ENCODE data around the gene RASGRP2.

DNA sequence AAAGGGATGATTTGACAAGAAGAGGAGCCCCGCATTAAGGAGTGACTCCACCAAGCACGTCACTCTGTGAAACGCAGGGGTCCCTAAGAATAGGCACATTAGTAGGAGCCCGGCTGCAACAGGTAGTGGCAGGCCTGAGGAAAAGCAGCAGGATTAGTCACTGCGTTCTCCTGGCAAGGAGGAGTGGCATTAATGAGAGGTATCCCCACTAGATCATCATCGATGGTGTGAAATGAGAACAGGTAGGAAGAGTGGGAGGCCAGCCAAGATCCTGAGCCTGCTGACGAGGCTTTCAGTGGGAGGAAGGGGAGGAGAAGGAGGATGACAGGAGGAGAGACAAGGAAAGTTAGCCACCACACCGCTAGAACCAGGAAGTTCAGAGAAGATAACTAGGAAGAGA lies 59.6 kb downstream of the RASGRP2 start:
- TF ChIP-seq, protein P1, sequence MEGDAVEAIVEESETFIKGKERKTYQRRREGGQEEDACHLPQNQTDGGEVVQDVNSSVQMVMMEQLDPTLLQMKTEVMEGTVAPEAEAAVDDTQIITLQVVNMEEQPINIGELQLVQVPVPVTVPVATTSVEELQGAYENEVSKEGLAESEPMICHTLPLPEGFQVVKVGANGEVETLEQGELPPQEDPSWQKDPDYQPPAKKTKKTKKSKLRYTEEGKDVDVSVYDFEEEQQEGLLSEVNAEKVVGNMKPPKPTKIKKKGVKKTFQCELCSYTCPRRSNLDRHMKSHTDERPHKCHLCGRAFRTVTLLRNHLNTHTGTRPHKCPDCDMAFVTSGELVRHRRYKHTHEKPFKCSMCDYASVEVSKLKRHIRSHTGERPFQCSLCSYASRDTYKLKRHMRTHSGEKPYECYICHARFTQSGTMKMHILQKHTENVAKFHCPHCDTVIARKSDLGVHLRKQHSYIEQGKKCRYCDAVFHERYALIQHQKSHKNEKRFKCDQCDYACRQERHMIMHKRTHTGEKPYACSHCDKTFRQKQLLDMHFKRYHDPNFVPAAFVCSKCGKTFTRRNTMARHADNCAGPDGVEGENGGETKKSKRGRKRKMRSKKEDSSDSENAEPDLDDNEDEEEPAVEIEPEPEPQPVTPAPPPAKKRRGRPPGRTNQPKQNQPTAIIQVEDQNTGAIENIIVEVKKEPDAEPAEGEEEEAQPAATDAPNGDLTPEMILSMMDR (conservative IDR thresholded peaks at IDR 0.05; ENCODE audit: low read depth in 2 of 2): no peak
- TF ChIP-seq EZH2 (IDR thresholded peaks at IDR 0.05; ENCODE audit: low read depth, unreplicated experiment): no peak
- TF ChIP-seq EZH2phosphoT487 (IDR thresholded peaks at IDR 0.05; ENCODE audit: unreplicated experiment): no peak
- TF ChIP-seq, protein P2, sequence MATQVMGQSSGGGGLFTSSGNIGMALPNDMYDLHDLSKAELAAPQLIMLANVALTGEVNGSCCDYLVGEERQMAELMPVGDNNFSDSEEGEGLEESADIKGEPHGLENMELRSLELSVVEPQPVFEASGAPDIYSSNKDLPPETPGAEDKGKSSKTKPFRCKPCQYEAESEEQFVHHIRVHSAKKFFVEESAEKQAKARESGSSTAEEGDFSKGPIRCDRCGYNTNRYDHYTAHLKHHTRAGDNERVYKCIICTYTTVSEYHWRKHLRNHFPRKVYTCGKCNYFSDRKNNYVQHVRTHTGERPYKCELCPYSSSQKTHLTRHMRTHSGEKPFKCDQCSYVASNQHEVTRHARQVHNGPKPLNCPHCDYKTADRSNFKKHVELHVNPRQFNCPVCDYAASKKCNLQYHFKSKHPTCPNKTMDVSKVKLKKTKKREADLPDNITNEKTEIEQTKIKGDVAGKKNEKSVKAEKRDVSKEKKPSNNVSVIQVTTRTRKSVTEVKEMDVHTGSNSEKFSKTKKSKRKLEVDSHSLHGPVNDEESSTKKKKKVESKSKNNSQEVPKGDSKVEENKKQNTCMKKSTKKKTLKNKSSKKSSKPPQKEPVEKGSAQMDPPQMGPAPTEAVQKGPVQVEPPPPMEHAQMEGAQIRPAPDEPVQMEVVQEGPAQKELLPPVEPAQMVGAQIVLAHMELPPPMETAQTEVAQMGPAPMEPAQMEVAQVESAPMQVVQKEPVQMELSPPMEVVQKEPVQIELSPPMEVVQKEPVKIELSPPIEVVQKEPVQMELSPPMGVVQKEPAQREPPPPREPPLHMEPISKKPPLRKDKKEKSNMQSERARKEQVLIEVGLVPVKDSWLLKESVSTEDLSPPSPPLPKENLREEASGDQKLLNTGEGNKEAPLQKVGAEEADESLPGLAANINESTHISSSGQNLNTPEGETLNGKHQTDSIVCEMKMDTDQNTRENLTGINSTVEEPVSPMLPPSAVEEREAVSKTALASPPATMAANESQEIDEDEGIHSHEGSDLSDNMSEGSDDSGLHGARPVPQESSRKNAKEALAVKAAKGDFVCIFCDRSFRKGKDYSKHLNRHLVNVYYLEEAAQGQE (IDR thresholded peaks at IDR 0.05; ENCODE audit: unreplicated experiment): no peak
- no peak for TF ChIP-seq JUNB (IDR thresholded peaks at IDR 0.05; ENCODE audit: unreplicated experiment)
- no peak for TF ChIP-seq POLR2AphosphoS5 (IDR thresholded peaks at IDR 0.05; ENCODE audit: low read depth)
- no peak for TF ChIP-seq CREB1 (CRISPR knock-in tag; IDR thresholded peaks at IDR 0.05; ENCODE audit: low read depth)
- TF ChIP-seq, protein P3, sequence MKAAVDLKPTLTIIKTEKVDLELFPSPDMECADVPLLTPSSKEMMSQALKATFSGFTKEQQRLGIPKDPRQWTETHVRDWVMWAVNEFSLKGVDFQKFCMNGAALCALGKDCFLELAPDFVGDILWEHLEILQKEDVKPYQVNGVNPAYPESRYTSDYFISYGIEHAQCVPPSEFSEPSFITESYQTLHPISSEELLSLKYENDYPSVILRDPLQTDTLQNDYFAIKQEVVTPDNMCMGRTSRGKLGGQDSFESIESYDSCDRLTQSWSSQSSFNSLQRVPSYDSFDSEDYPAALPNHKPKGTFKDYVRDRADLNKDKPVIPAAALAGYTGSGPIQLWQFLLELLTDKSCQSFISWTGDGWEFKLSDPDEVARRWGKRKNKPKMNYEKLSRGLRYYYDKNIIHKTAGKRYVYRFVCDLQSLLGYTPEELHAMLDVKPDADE (IDR thresholded peaks at IDR 0.05): no peak
- TF ChIP-seq NANOG (IDR thresholded peaks at IDR 0.05; ENCODE audit: borderline replicate concordance): no peak

Measured in GM23338 (cell line).